DMS114 treated with DMSO at 0.1 percent for 48 hours (cell line): Measurements from ENCODE around the gene NEK1.
A peak's percentile ranks its signal among the peaks of the same experiment; 100 is the strongest.
"Not testable (repeated sequence)": the region's sequence is repeated elsewhere in the genome, so short reads cannot be mapped to it uniquely, and the experiment has no call there.

Experiments
- DNase-seq: peaks from one replicate; lab custom pipeline; 2025; ENCODE audit not compliant: unreplicated experiment; lab: John Stamatoyannopoulos, UW

NEK1 gene

DNA sequence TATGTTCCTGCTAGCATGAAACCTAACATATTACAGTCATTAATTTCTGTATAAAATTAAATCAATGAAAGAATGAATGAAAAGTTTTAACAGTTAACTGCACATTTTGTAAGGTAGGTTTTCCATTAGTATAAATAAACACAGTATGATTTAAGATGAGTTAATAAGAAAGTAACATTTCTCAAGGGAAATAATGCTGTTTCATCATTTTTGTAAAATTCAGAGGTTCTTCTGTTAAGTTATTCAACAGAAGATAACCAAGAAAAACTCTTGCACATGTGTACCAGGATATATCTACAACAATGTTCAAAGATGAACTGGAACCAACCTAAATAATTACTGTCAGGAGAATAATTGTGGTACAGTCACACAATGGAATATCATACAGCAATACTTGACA lies 88.6 kb downstream of the NEK1 start:
- DNase-seq, result no peak

GRCh38 chr4:169510617-169511016 lies 101.8 kb downstream of the NEK1 start:
- DNase-seq, result no peak

DNA sequence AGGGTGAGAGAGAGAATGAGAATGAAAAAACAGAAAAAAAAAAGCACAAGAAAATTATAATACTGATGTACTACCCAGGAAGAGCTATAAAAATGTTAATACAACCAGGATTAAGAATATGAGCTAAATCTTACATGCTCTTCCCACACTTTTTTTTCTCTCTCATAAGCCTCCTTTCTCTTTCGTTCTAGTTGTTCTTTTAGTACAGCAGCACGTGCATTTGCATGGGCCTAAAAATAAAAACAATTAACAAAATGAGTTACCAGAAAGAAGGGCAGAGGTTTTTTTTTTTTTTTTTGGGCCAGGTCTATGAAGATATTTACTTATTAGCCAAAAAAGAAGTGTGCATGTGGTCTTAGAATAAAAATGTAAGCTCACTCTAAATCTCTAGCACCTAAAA lies 105.5 kb downstream of the NEK1 start:
- no peak for DNase-seq

GRCh38 chr4:169499907-169500306 lies 112.5 kb downstream of the NEK1 start:
- not testable (repeated sequence) for DNase-seq

DNA sequence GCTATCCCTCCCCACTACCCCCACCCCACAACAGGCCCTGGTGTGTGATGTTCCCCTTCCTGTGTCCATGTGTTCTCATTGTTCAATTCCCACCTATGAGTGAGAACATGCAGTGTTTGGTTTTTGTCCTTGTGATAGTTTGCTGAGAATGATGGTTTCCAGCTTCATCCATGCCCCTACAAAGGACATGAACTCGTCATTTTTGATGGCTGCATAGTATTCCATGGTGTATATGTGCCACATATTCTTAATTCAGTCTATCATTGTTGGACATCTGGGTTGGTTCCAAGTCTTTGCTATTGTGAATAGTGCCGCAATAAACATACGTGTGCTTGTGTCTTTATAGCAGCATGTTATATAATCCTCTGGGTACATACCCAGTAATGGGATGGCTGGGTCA lies 118.1 kb downstream of the NEK1 start:
- DNase-seq, result not testable (repeated sequence)

GRCh38 chr4:169493164-169493524 lies 119.2 kb downstream of the NEK1 start:
- no peak for DNase-seq

GRCh38 chr4:169492436-169493163 lies 119.8 kb downstream of the NEK1 start:
- DNase-seq, result peak; percentile 19

GRCh38 chr4:169491211-169491610 lies 121.2 kb downstream of the NEK1 start:
- DNase-seq, result no peak

GRCh38 chr4:169489306-169489705 lies 123.1 kb downstream of the NEK1 start:
- DNase-seq, result no peak

GRCh38 chr4:169485791-169486742 lies 126.3 kb downstream of the NEK1 start:
- peak; percentile 33 for DNase-seq

DNA sequence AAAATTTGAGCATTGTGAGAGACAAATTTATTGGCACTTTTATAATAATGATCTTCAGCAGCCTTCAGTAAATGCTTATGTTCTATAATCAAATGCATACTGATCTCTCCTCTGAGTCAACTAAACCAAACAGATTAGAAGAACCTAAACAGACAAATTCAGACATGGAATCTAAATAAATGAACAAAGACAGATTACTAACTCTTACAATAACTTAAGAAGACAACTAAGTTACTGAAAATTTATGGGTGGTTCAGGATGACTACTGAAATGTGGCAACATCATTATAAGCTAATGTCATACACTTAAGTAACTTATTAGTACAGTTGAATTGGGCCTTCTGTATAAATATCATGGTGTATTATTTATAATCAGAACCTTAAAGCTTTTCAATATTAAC lies 127.3 kb downstream of the NEK1 start:
- DNase-seq, result no peak

DNA sequence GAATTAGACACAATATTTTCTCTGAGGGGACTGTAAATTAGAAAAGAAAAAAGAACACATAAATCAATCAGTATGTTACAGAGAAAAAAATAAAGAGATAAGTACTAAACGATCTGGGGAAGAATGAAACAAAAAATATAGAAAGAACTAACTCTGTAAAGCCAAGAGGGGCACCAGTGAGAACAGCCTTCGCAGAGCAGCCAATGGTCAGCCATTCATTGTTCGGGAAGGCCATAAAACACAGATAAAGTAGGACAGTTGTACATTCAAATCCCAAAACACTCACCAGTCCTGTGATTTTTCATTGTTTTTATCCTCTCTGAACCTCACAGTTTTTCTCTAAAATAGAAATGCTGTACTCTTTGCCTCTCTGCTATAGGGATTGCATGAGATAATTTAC lies 127.9 kb downstream of the NEK1 start:
- DNase-seq, result no peak

GRCh38 chr4:169464080-169464479 lies 148.3 kb downstream of the NEK1 start:
- DNase-seq, result no peak

GRCh38 chr4:169460081-169460480 lies 152.3 kb downstream of the NEK1 start:
- DNase-seq, result no peak

- no peak for DNase-seq
Observed at GRCh38 chr4:169458575-169458974, 153.8 kb downstream of the NEK1 start.

- DNase-seq, result not testable (repeated sequence)
Observed at GRCh38 chr4:169452644-169453043, 159.7 kb downstream of the NEK1 start.

DNA sequence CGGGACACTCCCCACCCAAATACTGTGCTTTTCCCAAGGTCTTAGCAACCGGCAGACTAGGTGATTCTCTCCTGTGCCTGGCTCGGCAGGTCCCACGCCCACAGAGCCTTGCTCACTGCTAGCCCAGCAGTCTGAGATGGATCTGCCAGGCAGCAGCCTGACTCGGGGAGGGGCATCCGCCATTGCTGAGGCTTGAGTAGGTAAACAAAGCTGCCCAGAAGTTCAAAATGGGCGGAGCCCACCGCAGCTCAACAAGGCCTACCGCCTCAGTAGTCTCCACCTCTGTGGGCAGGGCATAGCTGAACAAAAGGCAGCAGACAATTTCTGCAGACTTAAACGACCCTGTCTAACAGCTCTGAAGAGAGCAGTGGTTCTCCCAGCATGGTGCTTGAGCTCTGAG lies 163.4 kb downstream of the NEK1 start:
- DNase-seq, result not testable (repeated sequence)

DNA sequence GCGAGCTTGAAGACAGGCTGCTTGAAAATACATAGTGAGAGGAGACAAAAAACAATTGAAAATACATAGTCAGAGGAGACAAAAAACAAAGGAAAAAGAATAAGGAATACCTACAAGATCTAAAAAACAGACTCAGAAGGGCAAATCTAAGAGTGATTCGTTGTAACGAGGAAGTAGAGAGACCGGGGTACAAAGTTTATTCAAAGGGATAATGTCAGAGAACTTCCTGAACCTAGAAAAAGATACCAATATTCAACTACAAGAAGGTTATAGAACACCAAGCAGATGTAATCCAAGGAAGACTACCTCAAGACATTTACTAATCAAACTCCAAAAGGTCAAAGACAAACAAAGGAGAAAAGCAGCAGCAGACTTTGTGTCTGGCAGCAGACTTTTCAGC lies 165.6 kb downstream of the NEK1 start:
- DNase-seq, result no peak

DNA sequence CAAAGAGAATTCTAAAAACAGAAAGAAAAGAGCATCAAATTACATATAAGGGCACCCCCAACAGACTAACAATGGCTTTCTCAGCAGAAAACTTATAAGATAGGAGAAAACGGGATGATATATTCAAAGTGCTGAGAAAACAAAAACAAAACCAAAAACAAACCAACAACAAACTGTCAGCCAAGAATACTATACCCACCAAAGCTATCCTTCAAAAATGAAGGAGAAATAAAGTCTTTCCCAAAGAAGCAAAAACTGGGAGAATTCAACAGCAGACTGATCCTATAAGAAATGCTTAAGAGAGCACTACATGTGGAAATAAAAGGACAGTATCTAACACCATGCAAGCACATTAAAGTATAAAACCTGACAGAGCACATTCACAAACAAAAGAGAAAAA lies 168.6 kb downstream of the NEK1 start:
- no peak for DNase-seq

DNA sequence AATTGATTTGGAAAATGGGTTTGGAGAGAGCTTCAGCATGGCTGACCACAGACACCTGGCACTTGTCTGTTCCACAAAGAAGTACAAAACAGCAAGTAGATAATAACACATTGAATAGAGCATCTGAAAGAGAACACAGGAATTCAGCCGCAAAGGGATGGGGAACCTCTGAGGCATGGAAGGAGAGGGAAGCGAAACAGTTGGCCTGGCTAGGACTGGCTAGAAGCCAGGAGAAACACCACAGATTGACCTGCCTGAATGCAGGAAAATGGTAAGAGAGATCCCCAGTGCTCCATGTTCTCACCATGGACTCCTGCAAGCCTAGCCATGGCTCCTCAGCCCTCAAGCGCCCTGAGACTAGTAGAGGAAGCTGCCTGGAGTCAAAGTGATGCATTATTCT lies 171.9 kb downstream of the NEK1 start:
- DNase-seq, result no peak

DNA sequence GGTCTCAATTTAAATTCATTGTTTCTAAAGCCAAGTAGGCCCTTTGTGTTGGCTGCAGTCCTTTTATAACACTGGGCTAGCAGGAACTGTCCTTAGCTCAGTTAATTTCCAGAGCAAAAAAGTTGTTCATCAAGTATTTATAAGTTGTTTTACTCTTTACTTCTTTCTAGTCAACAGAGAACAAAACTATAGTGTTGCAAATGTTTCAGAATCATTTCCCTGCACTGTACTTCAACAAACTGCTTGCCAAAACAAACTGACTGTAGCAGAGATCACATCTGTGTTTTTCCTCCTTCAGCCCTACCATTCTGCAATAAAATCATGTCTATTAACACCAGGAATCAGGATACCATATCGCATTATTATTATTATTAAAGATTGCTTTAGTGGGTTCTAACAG lies 173.1 kb downstream of the NEK1 start:
- no peak for DNase-seq

- DNase-seq, result no peak
Observed at GRCh38 chr4:169438057-169438480, 174.3 kb downstream of the NEK1 start.
